Suprapubic skin (tissue), 4 donors: ENCODE data around the gene WDR36. TPM values are rescaled to one million over a fixed set of nuclear protein-coding genes. Genes with fewer than 3 reads are reported as not detected.

ENCODE experiments used
- DNase-seq, 2 donors: peaks; one replicate each; pipeline ENCODE4 v3.0.0-alpha.2; 2019; ENCODE audit warnings: low spot score in 2 of 2
- H3K27ac ChIP-seq: fragments of 200-600 bp; sonication (generic); one replicate; pipeline ENCODE4 v1.5.1; 2019
- H3K27me3 ChIP-seq: fragments of 200-600 bp; sonication (generic); one replicate; pipeline ENCODE4 v1.5.1; 2019
- H3K36me3 ChIP-seq: fragments of 200-600 bp; sonication (generic); one replicate; pipeline ENCODE4 v1.5.1; 2019
- H3K4me1 ChIP-seq: fragments of 200-600 bp; sonication (generic); one replicate; pipeline ENCODE4 v1.5.1; 2019
- H3K4me3 ChIP-seq: fragments of 200-600 bp; sonication (generic); one replicate; pipeline ENCODE4 v1.5.1; 2019; ENCODE audit warnings: mild to moderate bottlenecking
- H3K9me3 ChIP-seq: fragments of 200-600 bp; sonication (generic); one replicate; pipeline ENCODE4 v1.5.1; 2019
- CTCF ChIP-seq, 2 donors: fragments of 200-600 bp in 1 of 2; fragments of 450-650 bp in 1 of 2; sonication (generic) in 1 of 2; IDR thresholded peaks; one replicate each; pipeline ENCODE4 v1.5.1; 2016 to 2019; ENCODE audit warnings: antibody characterized with exemption in 2 of 2, mild to moderate bottlenecking in 1 of 2, moderate library complexity in 1 of 2
- EP300 ChIP-seq: sonication (generic); formaldehyde crosslinking; IDR thresholded peaks from one replicate; pipeline ENCODE4 v1.6.1; 2017; ENCODE audit warnings: antibody characterized with exemption
- POLR2A ChIP-seq, 2 donors: fragments of 450-650 bp; IDR thresholded peaks; one replicate each; pipeline ENCODE4 v1.6.1; 2017; ENCODE audit warnings: antibody characterized with exemption in 2 of 2, mild to moderate bottlenecking in 2 of 2, moderate library complexity in 2 of 2
- POLR2AphosphoS5 ChIP-seq, 3 donors: sonication (generic); formaldehyde crosslinking; IDR thresholded peaks; one replicate each; pipeline ENCODE4 v1.6.1; 2017; ENCODE audit warnings: antibody characterized with exemption in 3 of 3
- WGBS: methylation state at CpG from one replicate; pipeline ENCODE4 v1.1.5; 2018; 5-methylcytosine and 5-hydroxymethylcytosine counted together
- total RNA-seq, 4 donors: library from RNA; depleted of rRNA; stranded (reverse); fragments of >200 nt; gene quantifications; one replicate each; pipeline ENCODE4 v1.1.0, GENCODE V29; 2016

WDR36 gene
- total RNA-seq, 4 donors from 2014 or later = 20.0 to 32.2 (median 26.2) TPM

- Histone ChIP-seq H3K4me1 (no peaks in the 10 kb centered on the region), H3K27me3 (no peaks in the 10 kb centered on the region), H3K4me3 (no peak overlapping the region), H3K9me3 (no peaks in the 10 kb centered on the region), H3K27ac (no peak overlapping the region), H3K36me3 (peaks cover 85% of the 10 kb centered on the region)
- no peak for DNase-seq
- no peak for TF ChIP-seq POLR2A (IDR thresholded peaks at IDR 0.05)
- no peak for TF ChIP-seq CTCF (IDR thresholded peaks at IDR 0.05)
- TF ChIP-seq EP300 = no peak
- TF ChIP-seq POLR2AphosphoS5 (IDR thresholded peaks at IDR 0.05) = no peak
- WGBS = 92% methylated on average over 2 of the region's 2 CpGs
Observed at GRCh38 chr5:111106320-111106948, 14.3 kb downstream of the WDR36 start.

GRCh38 chr5:111107371-111107770 lies 15.2 kb downstream of the WDR36 start:
- Histone ChIP-seq H3K4me1 (no peaks in the 10 kb centered on the region), H3K27me3 (no peaks in the 10 kb centered on the region), H3K36me3 (peaks cover 83% of the 10 kb centered on the region), H3K4me3 (no peak overlapping the region), H3K27ac (no peak overlapping the region), H3K9me3 (no peaks in the 10 kb centered on the region)
- 92% methylated on average over 2 of the region's 2 CpGs for WGBS
- no peak for DNase-seq
- TF ChIP-seq POLR2AphosphoS5 (IDR thresholded peaks at IDR 0.05) = no peak

GRCh38 chr5:111111956-111112355 lies 19.8 kb downstream of the WDR36 start:
- WGBS = 84% methylated on average over 3 of the region's 3 CpGs
- no peak for DNase-seq
- Histone ChIP-seq H3K4me3 (no peak overlapping the region), H3K27ac (no peak overlapping the region), H3K27me3 (no peaks in the 10 kb centered on the region), H3K4me1 (no peaks in the 10 kb centered on the region), H3K9me3 (no peaks in the 10 kb centered on the region), H3K36me3 (peaks cover 37% of the 10 kb centered on the region)
- TF ChIP-seq EP300 (no peak), POLR2AphosphoS5 (IDR thresholded peaks at IDR 0.05) (no peak), POLR2A (IDR thresholded peaks at IDR 0.05) (no peak), CTCF (IDR thresholded peaks at IDR 0.05) (no peak)

- no peak for TF ChIP-seq CTCF (IDR thresholded peaks at IDR 0.05)
- TF ChIP-seq POLR2AphosphoS5 (IDR thresholded peaks at IDR 0.05) = no peak
- TF ChIP-seq POLR2A (IDR thresholded peaks at IDR 0.05) = no peak
- no peak for TF ChIP-seq EP300
- no peak for DNase-seq
- 93% methylated on average over 3 of the region's 3 CpGs for WGBS
- no peaks in the 10 kb centered on the region for H3K9me3 ChIP-seq
- H3K4me3 ChIP-seq = no peak overlapping the region
- H3K4me1 ChIP-seq = no peaks in the 10 kb centered on the region
- no peaks in the 10 kb centered on the region for H3K27me3 ChIP-seq
- H3K27ac ChIP-seq = no peak overlapping the region
- peaks cover 34% of the 10 kb centered on the region for H3K36me3 ChIP-seq
Observed at GRCh38 chr5:111113678-111114077, 21.5 kb downstream of the WDR36 start.

GRCh38 chr5:111115229-111115628 lies 23.1 kb downstream of the WDR36 start:
- no peak for DNase-seq
- no peaks in the 10 kb centered on the region for H3K27me3 ChIP-seq
- no peak overlapping the region for H3K27ac ChIP-seq
- no peaks in the 10 kb centered on the region for H3K4me1 ChIP-seq
- H3K4me3 ChIP-seq = no peak overlapping the region
- 95% methylated on average over 1 of the region's 1 CpG for whole genome bisulfite sequencing
- no peaks in the 10 kb centered on the region for H3K9me3 ChIP-seq
- TF ChIP-seq POLR2AphosphoS5 (IDR thresholded peaks at IDR 0.05) (no peak), POLR2A (IDR thresholded peaks at IDR 0.05) (no peak), CTCF (IDR thresholded peaks at IDR 0.05) (no peak), EP300 (no peak)
- H3K36me3 ChIP-seq = peaks cover 39% of the 10 kb centered on the region

GRCh38 chr5:111116550-111116949 lies 24.4 kb downstream of the WDR36 start:
- 84% methylated on average over 1 of the region's 1 CpG for WGBS
- no peak for TF ChIP-seq POLR2A (IDR thresholded peaks at IDR 0.05)
- no peak for DNase-seq
- Histone ChIP-seq H3K9me3 (no peaks in the 10 kb centered on the region), H3K36me3 (peaks cover 43% of the 10 kb centered on the region), H3K4me3 (no peak overlapping the region), H3K27ac (no peak overlapping the region), H3K4me1 (no peaks in the 10 kb centered on the region), H3K27me3 (no peaks in the 10 kb centered on the region)
